CD4-positive, alpha-beta T cell (primary cell): ENCODE data around the gene GMEB2. TPM values are rescaled to one million over a fixed set of nuclear protein-coding genes. Genes with fewer than 3 reads are reported as not detected.

Experiments used
- ATAC-seq: fragments of 200-7000 bp; cut with Tn5 transposase; one replicate; pipeline ENCODE4 v1.10.0; 2022; ENCODE audit warnings: mild to moderate bottlenecking; ENCODE audit not compliant: poor library complexity
- CTCF ChIA-PET: fragments of 350-600 bp; sonication (Branson Sonifier 250); formaldehyde crosslinking; loops from one replicate; lab custom pipeline; 2021; ENCODE audit warnings: antibody characterized with exemption, inconsistent platforms; lab: Charles Lee
- POLR2A ChIA-PET: fragments of 350-600 bp; sonication (Branson Sonifier 250); formaldehyde crosslinking; loops from one replicate; lab custom pipeline; 2021; ENCODE audit warnings: antibody characterized with exemption, inconsistent platforms; lab: Charles Lee
- DNase-seq, 14 experiments: peaks; one replicate each; pipeline ENCODE4 v3.0.0-alpha.2; 2013 to 2020; ENCODE audit warnings: mixed read lengths in 2 of 14
- H3K27ac ChIP-seq, 2 donors: one replicate each; pipeline versions ENCODE4 v1.5.1 to v1.7.0; 2013; ENCODE audit warnings: low read length in 2 of 2, low read depth in 1 of 2, mild to moderate bottlenecking in 1 of 2
- H3K27me3 ChIP-seq, 2 experiments: 1 replicate in 1 of 2; 2 replicates in 1 of 2; pipeline versions ENCODE4 v1.6.1 to v1.7.0; 2013; ENCODE audit warnings: low read length in 2 of 2, control low read depth in 1 of 2, mild to moderate bottlenecking in 1 of 2, moderate library complexity in 1 of 2; ENCODE audit not compliant: insufficient read depth in 2 of 2, control insufficient read depth in 1 of 2
- H3K36me3 ChIP-seq: one replicate; pipeline ENCODE4 v1.6.1; 2013; ENCODE audit warnings: low read length, control low read depth; ENCODE audit not compliant: insufficient read depth
- H3K4me1 ChIP-seq: one replicate; pipeline ENCODE4 v1.6.1; 2013; ENCODE audit warnings: low read length, control low read depth; ENCODE audit not compliant: insufficient read depth
- H3K4me3 ChIP-seq: one replicate; pipeline ENCODE4 v1.5.1; 2013; ENCODE audit warnings: mild to moderate bottlenecking, low read length, moderate library complexity
- H3K9me3 ChIP-seq, 2 experiments: 1 replicate in 1 of 2; 2 replicates in 1 of 2; pipeline versions ENCODE4 v1.6.1 to v1.7.0; 2013; ENCODE audit warnings: low read length in 2 of 2, mild to moderate bottlenecking in 2 of 2, control low read depth in 1 of 2, moderate library complexity in 1 of 2; ENCODE audit not compliant: control insufficient read depth in 1 of 2, insufficient read depth in 1 of 2
- H3K27ac Mint-ChIP-seq: one replicate; pipeline ENCODE4 v1.8.0; 2020; ENCODE audit warnings: mixed read lengths
- H3K27me3 Mint-ChIP-seq: one replicate; pipeline ENCODE4 v1.8.0; 2021; ENCODE audit warnings: mixed read lengths
- H3K36me3 Mint-ChIP-seq: one replicate; pipeline ENCODE4 v1.8.0; 2021; ENCODE audit warnings: low read depth, mixed read lengths
- H3K4me1 Mint-ChIP-seq: one replicate; pipeline ENCODE4 v1.8.0; 2021; ENCODE audit warnings: low read depth, mixed read lengths
- H3K4me3 Mint-ChIP-seq: one replicate; pipeline ENCODE4 v1.8.0; 2020; ENCODE audit warnings: mild to moderate bottlenecking, mixed read lengths
- H3K9me3 Mint-ChIP-seq: one replicate; pipeline ENCODE4 v1.8.0; 2020; ENCODE audit warnings: mixed read lengths
- intact Hi-C, 2 experiments: fragments of 100-400 bp; cut with DNase I in 1 of 2; cut with micrococcal nuclease in 1 of 2; formaldehyde crosslinking; loops; one replicate each; pipeline versions ENCODE4 v1.15.1 to v1.9.0; 2023 to 2025; cut with DNase I, micrococcal nuclease
- total RNA-seq, 174 experiments: library from RNA in 2 of 174; stranded (reverse) in 2 of 174; gene quantifications; one replicate each; pipeline ENCODE4 v1.2.3 and lab custom pipeline; 2021 to 2026
- TF ChIP-seq, protein P1 (sequence below): fragments of 200-600 bp; IDR thresholded peaks from one replicate; pipeline ENCODE4 v1.8.0; 2022; ENCODE audit warnings: antibody characterized with exemption, mild to moderate bottlenecking

The GMEB2 gene
- total RNA-seq, 2 experiments from 2014 or later = 32.9 to 34.0 TPM

DNA sequence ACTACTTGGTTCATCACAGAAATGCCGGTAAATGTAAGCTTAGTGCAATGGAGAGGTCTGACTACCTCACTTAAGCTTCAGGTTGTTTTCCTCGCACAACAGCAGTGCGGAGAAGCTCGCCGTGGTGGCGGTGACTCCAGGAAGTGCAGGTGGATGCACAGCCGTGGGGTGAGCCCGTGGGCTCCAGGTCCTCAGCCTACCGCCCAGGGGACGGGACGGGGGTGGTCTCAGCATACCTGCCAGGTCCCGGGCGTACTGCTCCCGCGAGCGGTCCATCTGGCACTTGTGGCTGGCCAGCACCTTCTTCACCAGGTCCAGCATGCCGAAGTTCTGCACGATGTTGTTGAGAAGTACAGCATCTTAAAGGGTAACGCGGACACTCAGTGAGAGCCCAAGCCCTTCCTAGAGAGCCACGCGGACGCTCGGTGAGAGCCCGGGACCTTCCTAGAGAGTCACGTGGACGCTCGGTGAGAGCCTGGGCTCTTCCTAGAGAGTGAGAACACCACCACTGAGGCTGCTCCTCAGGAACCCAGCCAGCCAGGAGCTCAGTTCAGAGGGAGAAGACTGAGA, 35.0 kb downstream of the GMEB2 start:
- POLR2A ChIA-PET = interaction anchor here (1.1 kb wide), 1 partner anchor 290 kb away, joined by 3 read pairs; no protein-coding TSS in a partner anchor
- Histone ChIP-seq H3K36me3 (peaks cover 60% of the 10 kb centered on the region), H3K4me3 (no peak overlapping the region), H3K27ac (no peak overlapping the region), H3K27me3 (no peaks in the 10 kb centered on the region), H3K9me3 (no peaks in the 10 kb centered on the region), H3K4me1 (peaks cover 18% of the 10 kb centered on the region)
- Mint-ChIP-seq H3K36me3 (peaks cover 70% of the 10 kb centered on the region), H3K27ac (no peak overlapping the region), H3K4me3 (no peak overlapping the region), H3K9me3 (no peaks in the 10 kb centered on the region), H3K4me1 (peaks cover 16% of the 10 kb centered on the region), H3K27me3 (no peaks in the 10 kb centered on the region)
- intact Hi-C loops = no loop called here
- TF ChIP-seq, protein P1, sequence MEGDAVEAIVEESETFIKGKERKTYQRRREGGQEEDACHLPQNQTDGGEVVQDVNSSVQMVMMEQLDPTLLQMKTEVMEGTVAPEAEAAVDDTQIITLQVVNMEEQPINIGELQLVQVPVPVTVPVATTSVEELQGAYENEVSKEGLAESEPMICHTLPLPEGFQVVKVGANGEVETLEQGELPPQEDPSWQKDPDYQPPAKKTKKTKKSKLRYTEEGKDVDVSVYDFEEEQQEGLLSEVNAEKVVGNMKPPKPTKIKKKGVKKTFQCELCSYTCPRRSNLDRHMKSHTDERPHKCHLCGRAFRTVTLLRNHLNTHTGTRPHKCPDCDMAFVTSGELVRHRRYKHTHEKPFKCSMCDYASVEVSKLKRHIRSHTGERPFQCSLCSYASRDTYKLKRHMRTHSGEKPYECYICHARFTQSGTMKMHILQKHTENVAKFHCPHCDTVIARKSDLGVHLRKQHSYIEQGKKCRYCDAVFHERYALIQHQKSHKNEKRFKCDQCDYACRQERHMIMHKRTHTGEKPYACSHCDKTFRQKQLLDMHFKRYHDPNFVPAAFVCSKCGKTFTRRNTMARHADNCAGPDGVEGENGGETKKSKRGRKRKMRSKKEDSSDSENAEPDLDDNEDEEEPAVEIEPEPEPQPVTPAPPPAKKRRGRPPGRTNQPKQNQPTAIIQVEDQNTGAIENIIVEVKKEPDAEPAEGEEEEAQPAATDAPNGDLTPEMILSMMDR = no peak
- ATAC-seq (no peak), DNase-seq (no peak)
- CTCF ChIA-PET = interaction anchor here (1.1 kb wide), 1 partner anchor 84 kb away, joined by 3 read pairs; no protein-coding TSS in a partner anchor

DNA sequence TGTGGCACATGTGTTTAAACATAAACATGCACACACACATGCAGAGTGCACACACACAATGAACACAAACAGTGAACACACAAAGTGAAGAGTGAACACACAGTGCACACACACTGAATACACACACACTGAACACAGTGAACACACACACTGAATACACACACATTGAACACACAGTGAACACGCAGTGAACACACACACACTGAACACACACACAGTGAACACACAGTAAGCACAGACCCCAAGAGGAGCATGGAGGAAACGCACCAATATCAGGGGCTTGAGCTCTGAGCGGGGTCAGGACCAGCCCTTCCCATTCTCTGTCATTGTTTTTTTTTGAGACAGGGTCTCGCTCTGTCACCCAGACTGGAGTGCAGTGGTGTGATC, 35.8 kb downstream of the GMEB2 start:
- peaks cover 56% of the 10 kb centered on the region for H3K36me3 ChIP-seq

DNA sequence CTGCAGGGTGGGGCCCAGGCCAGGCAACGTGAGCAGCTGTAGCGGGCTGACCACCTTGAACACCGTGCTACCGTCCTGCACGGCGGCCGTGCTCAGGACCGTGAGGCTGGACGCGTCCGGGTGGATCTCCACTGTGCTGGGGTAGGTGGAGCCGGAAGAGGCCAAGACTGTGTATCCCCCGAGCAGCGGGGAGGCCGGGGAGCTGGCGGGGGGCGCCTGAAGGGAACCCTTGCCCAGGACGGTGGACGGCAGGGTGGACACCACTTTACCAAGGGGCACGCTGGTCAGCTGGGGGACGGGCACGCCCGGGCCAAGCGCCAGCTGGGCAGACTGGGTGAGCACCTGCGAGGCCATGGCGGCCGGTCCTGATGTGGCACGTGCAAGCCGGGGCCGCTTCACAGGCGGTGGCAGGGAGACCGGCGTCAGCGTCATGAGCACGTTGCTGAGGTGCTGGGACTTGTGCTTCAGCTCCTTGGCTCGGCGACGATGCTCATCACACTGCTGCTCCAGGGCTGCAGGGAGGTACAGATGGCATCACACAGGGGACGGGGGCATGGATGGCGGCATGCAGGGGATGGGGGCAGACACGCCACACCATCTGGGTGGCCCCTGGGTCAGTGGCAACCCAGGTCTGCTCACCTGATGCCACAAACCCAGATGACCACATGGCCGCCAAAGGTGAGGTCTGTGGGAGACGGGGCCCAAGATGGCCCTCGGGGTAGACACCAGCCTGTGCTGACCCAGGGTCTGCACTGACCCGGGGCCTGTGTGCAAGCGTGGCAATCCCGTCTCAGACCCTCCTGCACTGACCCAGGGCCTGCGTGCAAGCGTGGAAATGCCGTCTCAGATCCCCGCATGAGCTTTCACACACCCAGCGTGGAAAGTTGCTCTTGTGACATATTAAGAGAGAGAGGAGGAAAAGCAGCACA, 36.4 kb downstream of the GMEB2 start:
- Mint-ChIP-seq H3K36me3 (peaks cover 69% of the 10 kb centered on the region), H3K27me3 (no peaks in the 10 kb centered on the region), H3K4me1 (peaks cover 22% of the 10 kb centered on the region), H3K4me3 (no peak overlapping the region), H3K27ac (no peak overlapping the region), H3K9me3 (no peaks in the 10 kb centered on the region)
- TF ChIP-seq, protein P1 = no peak
- ATAC-seq (no peak), DNase-seq (no peak)
- intact Hi-C loops = no loop called here
- Histone ChIP-seq H3K36me3 (peaks cover 54% of the 10 kb centered on the region), H3K9me3 (no peaks in the 10 kb centered on the region), H3K27me3 (no peaks in the 10 kb centered on the region), H3K27ac (no peak overlapping the region), H3K4me3 (no peak overlapping the region), H3K4me1 (peaks cover 18% of the 10 kb centered on the region)
- ChIA-PET POLR2A (interaction anchor here (0.6 kb wide), 1 partner anchor 66 kb away, joined by 3 read pairs; no protein-coding TSS in a partner anchor), CTCF (no interaction called here)

More for the DNA sequence above, 35.8 kb downstream of the GMEB2 start:
- DNase-seq (no peak), ATAC-seq (no peak)
- peaks cover 18% of the 10 kb centered on the region for H3K4me1 ChIP-seq
- Mint-ChIP-seq H3K4me1 (peaks cover 16% of the 10 kb centered on the region), H3K27me3 (no peaks in the 10 kb centered on the region), H3K27ac (no peak overlapping the region), H3K36me3 (peaks cover 70% of the 10 kb centered on the region), H3K9me3 (no peaks in the 10 kb centered on the region), H3K4me3 (no peak overlapping the region)
- H3K9me3 ChIP-seq = no peaks in the 10 kb centered on the region
- ChIA-PET POLR2A (interaction anchor here (0.6 kb wide), 1 partner anchor 65 kb away, joined by 3 read pairs; no protein-coding TSS in a partner anchor), CTCF (no interaction called here)
- no peak overlapping the region for H3K4me3 ChIP-seq
- intact Hi-C loops = no loop called here
- TF ChIP-seq, protein P1 = no peak
- no peaks in the 10 kb centered on the region for H3K27me3 ChIP-seq
- H3K27ac ChIP-seq = no peak overlapping the region
